Coronary artery (tissue), 2 donors: ENCODE data around the gene CNDP2.
A peak's percentile ranks its signal among the peaks of the same experiment; 100 is the strongest.
"Not testable (repeated sequence)": the region's sequence is repeated elsewhere in the genome, so short reads cannot be mapped to it uniquely, and the experiment has no call there.

Experiments used
- DNase-seq: peaks from one replicate; pipeline ENCODE4 v3.0.0-alpha.2; 2017; ENCODE audit warnings: low spot score
- H3K27ac ChIP-seq, 2 donors: fragments of 200-600 bp; sonication (generic); one replicate each; pipeline ENCODE4 v1.5.1; 2016 to 2019
- H3K4me3 ChIP-seq: fragments of 200-600 bp; sonication (generic); 2 replicates; pipeline ENCODE4 v1.5.1; 2016; ENCODE audit warnings: mild to moderate bottlenecking, moderate library complexity
- CTCF ChIP-seq: fragments of 200-600 bp; sonication (generic); IDR thresholded peaks from one replicate; pipeline ENCODE4 v1.5.1; 2019; ENCODE audit warnings: antibody characterized with exemption

Gene CNDP2

GRCh38 chr18:74522635-74523548, 26.7 kb downstream of the CNDP2 start:
- Histone ChIP-seq H3K4me3 (no peak overlapping the region), H3K27ac (no peak overlapping the region)
- no peak for DNase-seq
- TF ChIP-seq CTCF: no peak

GRCh38 chr18:74524097-74524496, 27.9 kb downstream of the CNDP2 start:
- DNase-seq: no peak
- no peak overlapping the region for H3K27ac ChIP-seq
- H3K4me3 ChIP-seq: no peak overlapping the region
- no peak for TF ChIP-seq CTCF

GRCh38 chr18:74524915-74525314, 28.8 kb downstream of the CNDP2 start:
- peak; percentile 46 for DNase-seq
- H3K27ac ChIP-seq, H3K4me3 ChIP-seq: not testable (repeated sequence)

DNA sequence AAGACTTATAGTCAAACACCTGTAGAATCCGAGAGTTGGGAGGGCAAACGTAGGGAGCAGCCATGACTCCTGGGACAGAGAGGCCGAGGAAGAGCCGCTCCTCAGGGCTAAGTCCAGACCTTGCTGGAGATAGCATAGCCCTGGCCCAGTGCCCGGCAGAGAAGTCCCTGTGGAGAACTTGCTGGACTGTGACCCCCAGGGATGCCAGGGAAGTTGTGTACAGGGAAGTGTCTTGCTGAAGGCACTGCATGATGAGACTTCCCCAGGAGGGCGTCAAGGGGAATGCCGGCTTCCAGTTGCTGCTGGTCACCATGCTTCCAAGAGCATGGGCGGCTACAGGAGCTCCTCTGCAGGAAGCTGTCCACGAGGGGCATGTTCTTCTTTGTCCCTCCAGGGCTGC, 29.6 kb downstream of the CNDP2 start:
- Histone ChIP-seq H3K4me3 (no peak overlapping the region), H3K27ac (no peak overlapping the region)
- TF ChIP-seq CTCF: no peak
- DNase-seq: no peak

- TF ChIP-seq CTCF: no peak
- H3K4me3 ChIP-seq: no peak overlapping the region
- no peak overlapping the region for H3K27ac ChIP-seq
- DNase-seq: no peak
Measured at GRCh38 chr18:74526488-74526887, 30.3 kb downstream of the CNDP2 start.

DNA sequence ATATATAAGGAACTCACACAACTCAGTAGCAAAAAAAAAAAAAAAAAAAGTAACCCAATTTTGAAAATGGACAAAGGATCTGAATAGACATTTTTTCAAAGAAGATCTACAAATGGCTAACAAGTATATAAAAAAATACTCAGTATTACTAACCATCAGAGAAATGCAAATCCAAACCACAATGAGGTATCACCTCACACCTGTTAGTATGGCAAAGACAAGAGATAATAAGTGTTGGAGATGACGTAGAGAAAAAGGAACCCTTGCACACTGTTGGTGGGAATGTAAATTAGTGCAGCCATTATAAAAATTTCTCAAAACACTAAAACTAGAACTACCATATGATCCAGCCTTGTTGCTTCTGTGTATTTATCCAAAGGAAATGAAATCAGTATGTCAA, 32.3 kb downstream of the CNDP2 start:
- Histone ChIP-seq H3K27ac (no peak overlapping the region), H3K4me3 (no peak overlapping the region)
- TF ChIP-seq CTCF: no peak
- DNase-seq: no peak

DNA sequence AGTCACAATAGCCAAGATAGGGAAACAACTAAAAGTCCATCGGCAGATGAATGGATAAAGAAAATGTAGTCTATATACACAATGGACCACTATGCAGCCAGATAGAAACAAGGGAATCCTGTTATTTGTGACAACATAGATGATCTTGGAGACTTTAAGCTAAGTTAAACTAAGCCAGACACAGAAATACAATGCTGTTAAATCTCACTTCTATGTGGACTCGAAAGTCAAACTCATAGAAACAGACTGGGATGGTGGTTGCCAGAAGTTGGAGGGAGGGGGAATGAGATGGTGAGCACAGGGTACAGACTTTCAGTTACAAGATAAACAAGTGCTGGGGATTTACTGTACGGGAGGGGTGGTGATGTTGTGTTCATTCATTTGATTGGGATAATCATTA, 32.8 kb downstream of the CNDP2 start:
- Histone ChIP-seq H3K4me3 (no peak overlapping the region), H3K27ac (no peak overlapping the region)
- no peak for DNase-seq
- no peak for TF ChIP-seq CTCF
